SK-N-SH (cell line): Measurements from ENCODE around the gene ARHGEF10L. TPM values are rescaled to one million over a fixed set of nuclear protein-coding genes. Genes with fewer than 3 reads are reported as not detected.
A peak's percentile ranks its signal among the peaks of the same experiment; 100 is the strongest.

Source experiments
- CTCF ChIA-PET: fragments of 300-600, 350-600 bp; formaldehyde crosslinking; extraction: SDS; loops from one replicate; lab custom pipeline; 2021; lab: Yijun Ruan, JAX
- POLR2A ChIA-PET: fragments of 350-600 bp; sonication (Branson Sonifier 250); formaldehyde crosslinking; extraction: SDS; loops from one replicate; lab custom pipeline; 2020; ENCODE audit warnings: antibody characterized with exemption, inconsistent platforms; lab: Yijun Ruan, JAX
- DNase-seq: peaks from one replicate; pipeline ENCODE4 v3.0.0; 2012
- H2AFZ ChIP-seq: fragments of 200-600 bp; sonication (generic); 2 replicates; pipeline ENCODE4 v1.8.1; 2016; ENCODE audit warnings: antibody characterized with exemption, mild to moderate bottlenecking, low read depth
- H3F3A ChIP-seq: fragments of 200-600 bp; sonication (generic); replicated peaks from 2 replicates; pipeline ENCODE3; 2016; ENCODE audit warnings: antibody characterized with exemption, mild to moderate bottlenecking; ENCODE audit not compliant: insufficient read depth
- H3K27ac ChIP-seq, 2 experiments: fragments of 200-500 bp in 1 of 2; fragments of 200-600 bp in 1 of 2; sonication (Bioruptor generic) in 1 of 2; sonication (generic), shearing (Covaris generic) in 1 of 2; 2 replicates each; pipeline versions ENCODE4 v1.5.1 to v1.6.1; 2014 to 2016; ENCODE audit warnings: low read depth in 2 of 2, inconsistent platforms in 1 of 2, low read length in 1 of 2, mild to moderate bottlenecking in 1 of 2, mixed read lengths in 1 of 2
- H3K27me3 ChIP-seq: fragments of 200-600 bp; sonication (generic), shearing (Covaris generic); 2 replicates; pipeline ENCODE4 v1.6.1; 2016; ENCODE audit warnings: mixed run types; ENCODE audit not compliant: insufficient read depth
- H3K36me3 ChIP-seq, 2 experiments: fragments of 200-500 bp in 1 of 2; fragments of 200-600 bp in 1 of 2; sonication (Bioruptor generic) in 1 of 2; sonication (generic) in 1 of 2; replicated peaks in 1 of 2; 2 replicates each; pipeline versions ENCODE3 to v1.5.1; 2014 to 2016; ENCODE audit warnings: low read length in 1 of 2, mild to moderate bottlenecking in 1 of 2; ENCODE audit not compliant: insufficient read depth in 2 of 2, control insufficient read depth in 1 of 2
- H3K4me1 ChIP-seq, 2 experiments: fragments of 200-500 bp in 1 of 2; fragments of 200-600 bp in 1 of 2; sonication (Bioruptor generic) in 1 of 2; sonication (generic), shearing (Covaris generic) in 1 of 2; 2 replicates each; pipeline versions ENCODE4 v1.5.1 to v1.6.1; 2014 to 2016; ENCODE audit warnings: low read depth in 1 of 2, low read length in 1 of 2, mixed run types in 1 of 2; ENCODE audit not compliant: insufficient read depth in 2 of 2, control insufficient read depth in 1 of 2
- H3K4me2 ChIP-seq: fragments of 200-600 bp; sonication (generic), shearing (Covaris generic); 2 replicates; pipeline ENCODE4 v1.6.1; 2017; ENCODE audit warnings: mixed run types
- H3K4me3 ChIP-seq, 2 experiments: fragments of 200-500 bp in 1 of 2; fragments of 200-600 bp in 1 of 2; sonication (Bioruptor generic) in 1 of 2; sonication (generic), shearing (Covaris generic) in 1 of 2; 2 replicates each; pipeline versions ENCODE4 v1.5.1 to v1.8.1; 2014 to 2016; ENCODE audit warnings: low read depth in 2 of 2, inconsistent platforms in 1 of 2, low read length in 1 of 2, mild to moderate bottlenecking in 1 of 2, mixed read lengths in 1 of 2, moderate library complexity in 1 of 2
- H3K79me2 ChIP-seq: fragments of 200-600 bp; sonication (generic); 2 replicates; pipeline ENCODE4 v1.8.1; 2017; ENCODE audit warnings: mild to moderate bottlenecking; ENCODE audit not compliant: insufficient read depth
- H3K9ac ChIP-seq: fragments of 200-600 bp; sonication (generic); 2 replicates; pipeline ENCODE4 v1.6.1; 2017; ENCODE audit warnings: mixed run types
- H3K9me2 ChIP-seq: fragments of 200-600 bp; sonication (generic); 2 replicates; pipeline ENCODE4 v1.6.1; 2017; ENCODE audit warnings: mixed run types
- H3K9me3 ChIP-seq: fragments of 200-600 bp; sonication (generic); 2 replicates; pipeline ENCODE4 v1.6.1; 2017; ENCODE audit warnings: mixed run types, mild to moderate bottlenecking, moderate library complexity
- H4K20me1 ChIP-seq: fragments of 200-600 bp; sonication (generic); 2 replicates; pipeline ENCODE4 v1.6.1; 2017; ENCODE audit warnings: mild to moderate bottlenecking, mixed run types; ENCODE audit not compliant: insufficient read depth
- FOSL2 ChIP-seq: IDR thresholded peaks from 2 replicates; pipeline ENCODE4 v1.4.0; 2012; ENCODE audit warnings: low read depth, mild to moderate bottlenecking, moderate library complexity, borderline replicate concordance
- GATA2 ChIP-seq: sonication (generic); formaldehyde crosslinking; IDR thresholded peaks from 2 replicates; pipeline ENCODE4 v1.5.0; 2020; ENCODE audit warnings: mild to moderate bottlenecking, missing genetic modification reagents
- JUND ChIP-seq: IDR thresholded peaks from 2 replicates; pipeline ENCODE4 v1.4.0; 2012
- MAX ChIP-seq: IDR thresholded peaks from 2 replicates; pipeline ENCODE4 v1.4.0; 2012; ENCODE audit warnings: low read depth
- MXI1 ChIP-seq: IDR thresholded peaks from 2 replicates; pipeline ENCODE4 v1.6.1; 2012; ENCODE audit warnings: mild to moderate bottlenecking, low read depth, low read length, improper control_type of control experiment
- NFIC ChIP-seq: IDR thresholded peaks from 2 replicates; pipeline ENCODE4 v1.4.0; 2012; ENCODE audit warnings: borderline replicate concordance
- POLR2AphosphoS5 ChIP-seq: IDR thresholded peaks from 2 replicates; pipeline ENCODE4 v1.6.1; 2012; ENCODE audit warnings: low read depth, low read length
- TAF1 ChIP-seq: IDR thresholded peaks from 2 replicates; pipeline ENCODE4 v1.6.1; 2012; ENCODE audit warnings: low read depth, mild to moderate bottlenecking, low read length, moderate library complexity, borderline replicate concordance
- TCF12 ChIP-seq: IDR thresholded peaks from 2 replicates; pipeline ENCODE4 v1.4.0; 2012
- WGBS: methylation state at CpG from one replicate; pipeline ENCODE4 v1.1.6; 2017; ENCODE audit warnings: low lambda C conversion rate; 5-methylcytosine and 5-hydroxymethylcytosine counted together
- polyA plus RNA-seq, 3 experiments: library from polyadenylated mRNA; depleted of rRNA; stranded (reverse); fragments of >200 nt; gene quantifications; 2 replicates each; pipeline ENCODE4 v1.2.3, GENCODE V29; 2012
- TF ChIP-seq, protein P1 (sequence below): IDR thresholded peaks from 2 replicates; pipeline ENCODE4 v1.6.1; 2012; ENCODE audit warnings: mild to moderate bottlenecking, low read depth, low read length, moderate library complexity
- TF ChIP-seq, protein P2 (sequence below): fragments of 150-350 bp; IDR thresholded peaks from 2 replicates; pipeline ENCODE4 v1.6.1; 2017; ENCODE audit warnings: antibody characterized with exemption, low read length, low read depth, borderline replicate concordance

ARHGEF10L gene
- polyA plus RNA-seq, 1 of the 3 experiments (the other 2 are of a cell fraction) = 12.5 TPM

DNA sequence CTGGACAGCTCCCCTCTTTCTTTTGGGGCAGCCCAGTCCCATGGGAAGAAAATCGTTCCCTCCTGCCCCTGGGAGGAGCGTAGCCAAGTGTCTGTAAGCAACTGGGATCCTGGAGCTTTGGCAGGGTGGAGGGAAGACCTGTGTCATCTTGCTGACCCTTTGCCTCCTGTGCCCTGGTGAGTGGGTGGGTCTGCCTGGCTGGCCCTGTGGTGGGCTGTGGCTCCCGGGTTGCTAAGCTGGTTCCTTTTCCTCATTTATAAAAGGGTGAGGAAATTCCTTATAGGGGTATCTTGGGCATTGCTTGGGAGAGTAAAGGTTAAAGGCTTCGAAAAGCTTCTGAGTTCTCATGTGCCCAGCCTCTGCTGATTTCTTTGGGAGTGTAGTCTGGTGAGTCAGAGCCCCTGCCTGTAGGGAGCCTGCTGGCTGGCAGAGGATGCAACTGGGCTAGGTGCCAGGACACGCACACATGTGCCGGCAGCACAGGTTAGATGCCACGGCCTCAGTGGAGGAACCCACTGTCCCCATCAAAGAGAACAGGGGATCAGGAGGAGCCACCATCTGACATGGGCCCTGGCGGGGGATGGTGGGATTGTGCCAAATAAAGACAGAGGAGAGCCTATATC lies 85.2 kb downstream of the ARHGEF10L start:
- Histone ChIP-seq H3K36me3 (peaks cover 7 to 26% of the 10 kb centered on the region in 2 experiments), H3K4me2 (peak overlapping the region; percentile 11; the same call in 1 of the 2 replicates), H4K20me1 (peaks cover 10% of the 10 kb centered on the region; the same call in 1 of the 2 replicates), H3K9me2 (no peaks in the 10 kb centered on the region), H3K9ac (no peak overlapping the region), H3K27ac (peak overlapping the region in 1 of 2 experiments; percentile 68; a peak in 2 of 4 replicates), H3K4me3 (no peak overlapping the region), H3K79me2 (no peaks in the 10 kb centered on the region), H2AFZ (no peak overlapping the region), H3K9me3 (no peaks in the 10 kb centered on the region), H3F3A (no peaks in the 10 kb centered on the region), H3K27me3 (no peaks in the 10 kb centered on the region), H3K4me1 (peaks cover 7 to 14% of the 10 kb centered on the region in 2 experiments; a peak in 3 of 4 replicates)
- CTCF ChIA-PET = interaction anchor here (1.1 to 38.1 kb wide), 3 partner anchors 18 to 121 kb away, joined by 4 to 707 read pairs (median 6); no protein-coding TSS in a partner anchor
- WGBS = 25% methylated on average over 5 of the region's 8 CpGs
- POLR2A ChIA-PET = no interaction called here
- DNase-seq = no peak
- TF ChIP-seq JUND (peak; percentile 42), FOSL2 (peak; percentile 74; the same call in 1 of the 2 replicates), GATA2 (CRISPR knock-in tag) (no peak), POLR2AphosphoS5 (no peak), NFIC (peak; percentile 96), MAX (peak; percentile 60), MXI1 (no peak), TAF1 (no peak), TCF12 (peak; percentile 51; the same call in 1 of the 2 replicates)
- TF ChIP-seq, protein P1, sequence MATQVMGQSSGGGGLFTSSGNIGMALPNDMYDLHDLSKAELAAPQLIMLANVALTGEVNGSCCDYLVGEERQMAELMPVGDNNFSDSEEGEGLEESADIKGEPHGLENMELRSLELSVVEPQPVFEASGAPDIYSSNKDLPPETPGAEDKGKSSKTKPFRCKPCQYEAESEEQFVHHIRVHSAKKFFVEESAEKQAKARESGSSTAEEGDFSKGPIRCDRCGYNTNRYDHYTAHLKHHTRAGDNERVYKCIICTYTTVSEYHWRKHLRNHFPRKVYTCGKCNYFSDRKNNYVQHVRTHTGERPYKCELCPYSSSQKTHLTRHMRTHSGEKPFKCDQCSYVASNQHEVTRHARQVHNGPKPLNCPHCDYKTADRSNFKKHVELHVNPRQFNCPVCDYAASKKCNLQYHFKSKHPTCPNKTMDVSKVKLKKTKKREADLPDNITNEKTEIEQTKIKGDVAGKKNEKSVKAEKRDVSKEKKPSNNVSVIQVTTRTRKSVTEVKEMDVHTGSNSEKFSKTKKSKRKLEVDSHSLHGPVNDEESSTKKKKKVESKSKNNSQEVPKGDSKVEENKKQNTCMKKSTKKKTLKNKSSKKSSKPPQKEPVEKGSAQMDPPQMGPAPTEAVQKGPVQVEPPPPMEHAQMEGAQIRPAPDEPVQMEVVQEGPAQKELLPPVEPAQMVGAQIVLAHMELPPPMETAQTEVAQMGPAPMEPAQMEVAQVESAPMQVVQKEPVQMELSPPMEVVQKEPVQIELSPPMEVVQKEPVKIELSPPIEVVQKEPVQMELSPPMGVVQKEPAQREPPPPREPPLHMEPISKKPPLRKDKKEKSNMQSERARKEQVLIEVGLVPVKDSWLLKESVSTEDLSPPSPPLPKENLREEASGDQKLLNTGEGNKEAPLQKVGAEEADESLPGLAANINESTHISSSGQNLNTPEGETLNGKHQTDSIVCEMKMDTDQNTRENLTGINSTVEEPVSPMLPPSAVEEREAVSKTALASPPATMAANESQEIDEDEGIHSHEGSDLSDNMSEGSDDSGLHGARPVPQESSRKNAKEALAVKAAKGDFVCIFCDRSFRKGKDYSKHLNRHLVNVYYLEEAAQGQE = no peak; the same call in 1 of the 2 replicates
- TF ChIP-seq, protein P2, sequence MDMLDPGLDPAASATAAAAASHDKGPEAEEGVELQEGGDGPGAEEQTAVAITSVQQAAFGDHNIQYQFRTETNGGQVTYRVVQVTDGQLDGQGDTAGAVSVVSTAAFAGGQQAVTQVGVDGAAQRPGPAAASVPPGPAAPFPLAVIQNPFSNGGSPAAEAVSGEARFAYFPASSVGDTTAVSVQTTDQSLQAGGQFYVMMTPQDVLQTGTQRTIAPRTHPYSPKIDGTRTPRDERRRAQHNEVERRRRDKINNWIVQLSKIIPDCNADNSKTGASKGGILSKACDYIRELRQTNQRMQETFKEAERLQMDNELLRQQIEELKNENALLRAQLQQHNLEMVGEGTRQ = no peak
